H1 (cell line): Measurements from ENCODE around the gene TECTB. TPM values are rescaled to one million over a fixed set of nuclear protein-coding genes. Genes with fewer than 3 reads are reported as not detected.

Experiments
- CTCF ChIA-PET: fragments of 300-600 bp; sonication (Branson Sonifier 250); formaldehyde crosslinking; loops from one replicate; lab custom pipeline; 2021; ENCODE audit not compliant: partially characterized antibody; lab: Charles Lee
- POLR2A ChIA-PET: fragments of 300-600 bp; sonication (Branson Sonifier 250); formaldehyde crosslinking; loops from one replicate; lab custom pipeline; 2021; ENCODE audit warnings: inconsistent platforms; ENCODE audit not compliant: partially characterized antibody; lab: Charles Lee
- DNase-seq, 2 experiments: peaks; one replicate each; pipeline versions ENCODE4 v3.0.0 to v3.0.0-alpha.2; 2010 to 2022; ENCODE audit warnings: low spot score in 2 of 2, low read depth in 1 of 2, mixed read lengths in 1 of 2
- FAIRE-seq: peaks from 2 replicates; lab custom pipeline; 2011; peaks lifted over from hg19 to GRCh38; lab: Jason Lieb, UNC
- H2AFZ ChIP-seq: 2 replicates; pipeline ENCODE4 v1.8.1; 2012; ENCODE audit warnings: low read length, inconsistent platforms
- H2AK5ac ChIP-seq: 2 replicates; pipeline ENCODE4 v1.6.1; 2013; ENCODE audit warnings: low read depth, low read length
- H2BK120ac ChIP-seq: replicated peaks from 2 replicates; pipeline ENCODE3; 2013; ENCODE audit warnings: low read depth, low read length, inconsistent platforms
- H2BK12ac ChIP-seq: 2 replicates; pipeline ENCODE4 v1.6.1; 2013; ENCODE audit warnings: low read depth, low read length
- H2BK15ac ChIP-seq: 2 replicates; pipeline ENCODE4 v1.6.1; 2013; ENCODE audit warnings: low read length
- H2BK20ac ChIP-seq: 2 replicates; pipeline ENCODE4 v1.6.1; 2013; ENCODE audit warnings: low read length
- H2BK5ac ChIP-seq: 2 replicates; pipeline ENCODE4 v1.6.1; 2013; ENCODE audit warnings: low read depth, low read length
- H3K14ac ChIP-seq: 2 replicates; pipeline ENCODE4 v1.6.1; 2013; ENCODE audit warnings: inconsistent platforms; ENCODE audit not compliant: insufficient read length
- H3K18ac ChIP-seq: 2 replicates; pipeline ENCODE4 v1.6.1; 2013; ENCODE audit warnings: low read length; ENCODE audit errors: extremely low read depth
- H3K23ac ChIP-seq: 2 replicates; pipeline ENCODE4 v1.6.1; 2013; ENCODE audit warnings: inconsistent platforms; ENCODE audit not compliant: insufficient read length
- H3K23me2 ChIP-seq: 2 replicates; pipeline ENCODE4 v1.6.1; 2013; ENCODE audit warnings: low read depth, low read length
- H3K27ac ChIP-seq: 2 replicates; pipeline ENCODE4 v1.6.1; 2011; ENCODE audit warnings: low read depth, low read length, inconsistent platforms
- H3K27me3 ChIP-seq, 4 experiments: replicated peaks in 1 of 4; 1 replicate in 1 of 4; 2 replicates in 3 of 4; pipeline versions ENCODE4 v1.6.1 to v1.8.1; 2011 to 2013; ENCODE audit warnings: low read length in 3 of 4, mild to moderate bottlenecking in 3 of 4, inconsistent platforms in 2 of 4, mixed read lengths in 2 of 4, moderate library complexity in 1 of 4; ENCODE audit not compliant: control insufficient read depth in 3 of 4, insufficient read depth in 3 of 4; ENCODE audit errors: extremely low read depth in 1 of 4
- H3K36me3 ChIP-seq, 4 experiments: 2 replicates each; pipeline versions ENCODE4 v1.6.1 to v1.8.1; 2011 to 2013; ENCODE audit warnings: mild to moderate bottlenecking in 4 of 4, low read length in 3 of 4, moderate library complexity in 2 of 4, control low read depth in 1 of 4, inconsistent platforms in 1 of 4; ENCODE audit not compliant: insufficient read depth in 4 of 4, control insufficient read depth in 2 of 4
- H3K4ac ChIP-seq: replicated peaks from 2 replicates; pipeline ENCODE3; 2013; ENCODE audit warnings: low read length, low read depth, mixed read lengths, inconsistent platforms; ENCODE audit not compliant: insufficient read length
- H3K4me1 ChIP-seq, 4 experiments: replicated peaks in 1 of 4; 1 replicate in 1 of 4; 2 replicates in 3 of 4; pipeline versions ENCODE4 v1.6.1 to v1.8.1; 2011 to 2013; ENCODE audit warnings: low read length in 3 of 4, inconsistent platforms in 2 of 4, mixed read lengths in 1 of 4; ENCODE audit not compliant: insufficient read depth in 4 of 4, control insufficient read depth in 3 of 4
- H3K4me2 ChIP-seq, 2 experiments: 2 replicates each; pipeline versions ENCODE4 v1.6.1 to v1.8.1; 2011 to 2013; ENCODE audit warnings: low read depth in 2 of 2, low read length in 2 of 2, control low read depth in 1 of 2, inconsistent platforms in 1 of 2, mild to moderate bottlenecking in 1 of 2; ENCODE audit not compliant: insufficient read depth in 1 of 2
- H3K4me3 ChIP-seq, 4 experiments: fragments of 200-600, 300-600 bp in 1 of 4; sonication (generic), shearing (Covaris generic), sonication (Bioruptor Twin) in 1 of 4; 2 replicates each; pipeline versions ENCODE4 v1.5.1 to v1.8.1; 2011 to 2016; ENCODE audit warnings: low read length in 4 of 4, low read depth in 3 of 4, control low read depth in 2 of 4, inconsistent platforms in 2 of 4, mild to moderate bottlenecking in 2 of 4, mixed read lengths in 1 of 4, moderate library complexity in 1 of 4; ENCODE audit not compliant: insufficient read depth in 2 of 4; ENCODE audit errors: extremely low read depth in 1 of 4
- H3K56ac ChIP-seq: replicated peaks from 2 replicates; pipeline ENCODE3; 2013; ENCODE audit warnings: low read depth, mild to moderate bottlenecking, mixed read lengths, low read length, inconsistent platforms; ENCODE audit not compliant: insufficient read length
- H3K79me1 ChIP-seq: 2 replicates; pipeline ENCODE4 v1.6.1; 2013; ENCODE audit warnings: low read depth, low read length, control low read depth
- H3K79me2 ChIP-seq, 2 experiments: 2 replicates each; pipeline versions ENCODE4 v1.6.1 to v1.8.1; 2012 to 2013; ENCODE audit warnings: low read length in 2 of 2, mild to moderate bottlenecking in 2 of 2, inconsistent platforms in 1 of 2; ENCODE audit not compliant: insufficient read depth in 2 of 2, control insufficient read depth in 1 of 2
- H3K9ac ChIP-seq, 4 experiments: replicated peaks in 1 of 4; 1 replicate in 1 of 4; 2 replicates in 3 of 4; pipeline versions ENCODE4 v1.6.1 to v1.8.1; 2011 to 2013; ENCODE audit warnings: low read depth in 3 of 4, low read length in 3 of 4, control low read depth in 2 of 4, mild to moderate bottlenecking in 2 of 4, moderate library complexity in 2 of 4, inconsistent platforms in 1 of 4; ENCODE audit errors: extremely low read depth in 1 of 4
- H3K9me3 ChIP-seq, 2 experiments: 2 replicates each; pipeline versions ENCODE4 v1.6.1 to v1.8.1; 2012 to 2013; ENCODE audit warnings: mild to moderate bottlenecking in 2 of 2, moderate library complexity in 2 of 2, control low read depth in 1 of 2, inconsistent platforms in 1 of 2, low read depth in 1 of 2, low read length in 1 of 2, mixed read lengths in 1 of 2; ENCODE audit not compliant: insufficient read depth in 2 of 2
- H4K20me1 ChIP-seq, 2 experiments: replicated peaks in 1 of 2; 2 replicates each; pipeline versions ENCODE3 to v1.8.1; 2011 to 2013; ENCODE audit warnings: inconsistent platforms in 2 of 2, low read length in 2 of 2, mild to moderate bottlenecking in 1 of 2; ENCODE audit not compliant: insufficient read depth in 2 of 2, control insufficient read depth in 1 of 2
- H4K5ac ChIP-seq: 2 replicates; pipeline ENCODE4 v1.6.1; 2013; ENCODE audit warnings: low read length, low read depth, mixed read lengths, inconsistent platforms; ENCODE audit not compliant: insufficient read length
- H4K8ac ChIP-seq: 2 replicates; pipeline ENCODE4 v1.8.0; 2013; ENCODE audit warnings: mild to moderate bottlenecking, moderate library complexity, low read length, inconsistent platforms; ENCODE audit not compliant: insufficient read depth; ENCODE audit errors: extremely low read depth
- H4K91ac ChIP-seq: replicated peaks from 2 replicates; pipeline ENCODE3; 2013; ENCODE audit warnings: low read length, mixed read lengths, inconsistent platforms; ENCODE audit not compliant: insufficient read length
- KDM4A ChIP-seq: IDR thresholded peaks from one replicate; pipeline ENCODE4 v1.7.1; 2012; ENCODE audit warnings: low read depth, mild to moderate bottlenecking, moderate library complexity, low read length, inconsistent platforms; ENCODE audit not compliant: severe bottlenecking
- MAX ChIP-seq: IDR thresholded peaks from 2 replicates; pipeline ENCODE4 v1.6.1; 2012; ENCODE audit warnings: inconsistent platforms
- WGBS, 2 experiments: shearing (Covaris generic) in 1 of 2; methylation state at CpG; one replicate each; pipeline versions ENCODE4 v1.1.6 to v1.1.7; 2013 to 2015; ENCODE audit warnings: low lambda C conversion rate in 2 of 2, mixed read lengths in 2 of 2, inconsistent platforms in 1 of 2, low coverage in 1 of 2, missing lambda C conversion rate in 1 of 2; ENCODE audit not compliant: insufficient replicate concordance in 2 of 2, insufficient coverage in 1 of 2, insufficient read length in 1 of 2; ENCODE audit errors: extremely low coverage in 1 of 2, missing lambda C conversion rate in 1 of 2; 5-methylcytosine and 5-hydroxymethylcytosine counted together
- polyA plus RNA-seq, 7 experiments: library from polyadenylated mRNA; depleted of rRNA in 3 of 7; stranded (reverse) in 5 of 7; unstranded in 2 of 7; fragments of >200 nt in 5 of 7; fragments of 200-250 nt in 2 of 7; gene quantifications; 1 replicate in 5 of 7; 2 replicates in 1 of 7; 4 replicates in 1 of 7; pipeline versions ENCODE4 v1.2.1 to v1.2.3, GENCODE V29; 2011 to 2013; ENCODE audit warnings: missing spikeins in 2 of 7, mixed read lengths in 2 of 7
- total RNA-seq: library from RNA; stranded (reverse); fragmentation: NEBNext Ultra II Directional; extraction: Animal tissue kit (Norgen Biotek cat#: 25700); gene quantifications from 2 replicates; pipeline ENCODE4 v1.2.1, GENCODE V29; 2021

Gene TECTB
- total and polyA plus RNA-seq, 2 of the 8 experiments (the other 6 are each of a cell fraction or from before 2014, with no cell fraction given) = not detected

GRCh38 chr10:112299456-112299855 is 16.3 kb downstream of the TECTB start:
- no peaks in the 10 kb centered on the region for H3K36me3 ChIP-seq
- H3K4ac ChIP-seq = no peak overlapping the region
- POLR2A ChIA-PET = no interaction called here
- CTCF ChIA-PET = interaction anchor here (0.6 to 1.2 kb wide), 2 partner anchors 22 to 184 kb away, joined by 3 to 6 read pairs; no protein-coding TSS in a partner anchor
- no peaks in the 10 kb centered on the region for H3K9me3 ChIP-seq
- H2AK5ac ChIP-seq = no peak overlapping the region
- H3K23me2 ChIP-seq = no peaks in the 10 kb centered on the region
- H3K4me1 ChIP-seq = no peaks in the 10 kb centered on the region
- H4K8ac ChIP-seq = no peak overlapping the region; the same call in 1 of the 2 replicates
- H2BK15ac ChIP-seq = no peak overlapping the region
- H4K91ac ChIP-seq = no peak overlapping the region
- H3K9ac ChIP-seq = no peak overlapping the region
- WGBS, 2 experiments = 83% methylated on average over 15 of the region's 15 CpGs; no CpG with 5 or more reads in 1 of the 2 experiments
- FAIRE-seq (no peak), DNase-seq (no peak)
- H3K27ac ChIP-seq = no peak overlapping the region
- H4K20me1 ChIP-seq = no peaks in the 10 kb centered on the region
- H3K4me3 ChIP-seq = no peak overlapping the region
- no peak overlapping the region for H3K56ac ChIP-seq
- H3K18ac ChIP-seq = no peak overlapping the region
- H2BK120ac ChIP-seq = no peak overlapping the region
- no peak overlapping the region for H2AFZ ChIP-seq
- no peak overlapping the region for H4K5ac ChIP-seq
- H2BK5ac ChIP-seq = no peak overlapping the region
- no peak overlapping the region for H3K23ac ChIP-seq
- no peak overlapping the region for H2BK20ac ChIP-seq
- H3K4me2 ChIP-seq = no peak overlapping the region
- no peaks in the 10 kb centered on the region for H3K79me1 ChIP-seq
- no peaks in the 10 kb centered on the region for H3K27me3 ChIP-seq
- no peak overlapping the region for H2BK12ac ChIP-seq
- no peak overlapping the region for H3K14ac ChIP-seq
- H3K79me2 ChIP-seq = no peaks in the 10 kb centered on the region
- no peak for TF ChIP-seq KDM4A
- TF ChIP-seq MAX = no peak
